Large intestine (tissue), 3 donors: ENCODE measurements around the gene ROPN1L. TPM values are rescaled to one million over a fixed set of nuclear protein-coding genes. Genes with fewer than 3 reads are reported as not detected.

Source experiments
- DNase-seq, 2 donors: peaks; one replicate each; pipeline versions ENCODE4 v3.0.0 to v3.0.0-alpha.2; 2013
- H3K27ac ChIP-seq: one replicate; pipeline ENCODE4 v1.5.1; 2013; ENCODE audit warnings: low read length
- H3K27me3 ChIP-seq: 2 replicates; pipeline ENCODE4 v1.6.1; 2013; ENCODE audit warnings: low read length; ENCODE audit not compliant: control insufficient read depth, insufficient read depth
- H3K36me3 ChIP-seq: 2 replicates; pipeline ENCODE4 v1.6.1; 2013; ENCODE audit warnings: low read length; ENCODE audit not compliant: control insufficient read depth, insufficient read depth
- H3K4me1 ChIP-seq: one replicate; pipeline ENCODE4 v1.6.1; 2013; ENCODE audit warnings: low read length; ENCODE audit not compliant: control insufficient read depth, insufficient read depth
- H3K4me3 ChIP-seq: one replicate; pipeline ENCODE4 v1.5.1; 2013; ENCODE audit warnings: low read length
- H3K9me3 ChIP-seq: one replicate; pipeline ENCODE4 v1.6.1; 2013; ENCODE audit warnings: mild to moderate bottlenecking, low read depth, low read length, moderate library complexity; ENCODE audit not compliant: control insufficient read depth
- WGBS: methylation state at CpG from one replicate; pipeline ENCODE4 v1.1.5; 2013; ENCODE audit warnings: low lambda C conversion rate; ENCODE audit not compliant: insufficient coverage; 5-methylcytosine and 5-hydroxymethylcytosine counted together
- polyA plus RNA-seq: library from polyadenylated mRNA; unstranded; fragments of 120-200 nt; gene quantifications from one replicate; pipeline ENCODE4 v1.2.1, GENCODE V29; 2013

Gene ROPN1L
- polyA plus RNA-seq, 1 donor = 0.30 TPM

- Histone ChIP-seq H3K27ac (no peak overlapping the region), H3K27me3 (no peaks in the 10 kb centered on the region), H3K9me3 (no peaks in the 10 kb centered on the region), H3K4me1 (no peaks in the 10 kb centered on the region), H3K36me3 (no peaks in the 10 kb centered on the region), H3K4me3 (no peak overlapping the region)
- no peak for DNase-seq
- no CpG with 5 or more reads among the region's 23 CpGs for WGBS
These were observed 16.2 kb downstream of the ROPN1L start for GRCh38 chr5:10457682-10458574.

- Histone ChIP-seq H3K9me3 (no peaks in the 10 kb centered on the region), H3K4me3 (no peak overlapping the region), H3K27me3 (no peaks in the 10 kb centered on the region), H3K4me1 (no peaks in the 10 kb centered on the region), H3K27ac (no peak overlapping the region), H3K36me3 (no peaks in the 10 kb centered on the region)
- no CpG with 5 or more reads among the region's 19 CpGs for WGBS
- DNase-seq = no peak
These were observed 17.7 kb downstream of the ROPN1L start for GRCh38 chr5:10459080-10460055.

- Histone ChIP-seq H3K4me3 (no peak overlapping the region), H3K36me3 (no peaks in the 10 kb centered on the region), H3K4me1 (no peaks in the 10 kb centered on the region), H3K27ac (no peak overlapping the region), H3K27me3 (no peaks in the 10 kb centered on the region), H3K9me3 (no peaks in the 10 kb centered on the region)
- no peak for DNase-seq
- no CpG with 5 or more reads among the region's 13 CpGs for WGBS
These were observed 18.7 kb downstream of the ROPN1L start for GRCh38 chr5:10460252-10460906.

- WGBS = 80% methylated on average over 1 of the region's 12 CpGs
These were observed 19.4 kb downstream of the ROPN1L start for GRCh38 chr5:10461041-10461440.

GRCh38 chr5:10461904-10462555 is 20.4 kb downstream of the ROPN1L start:
- Histone ChIP-seq H3K36me3 (no peaks in the 10 kb centered on the region), H3K9me3 (no peaks in the 10 kb centered on the region), H3K4me3 (no peak overlapping the region), H3K4me1 (no peaks in the 10 kb centered on the region), H3K27me3 (peaks cover 4% of the 10 kb centered on the region), H3K27ac (no peak overlapping the region)
- no CpG with 5 or more reads among the region's 10 CpGs for WGBS
- no peak for DNase-seq

More at GRCh38 chr5:10461041-10461440, 19.4 kb downstream of the ROPN1L start:
- peaks cover 4% of the 10 kb centered on the region for H3K27me3 ChIP-seq
- H3K27ac ChIP-seq = no peak overlapping the region
- no peaks in the 10 kb centered on the region for H3K36me3 ChIP-seq
- no peak for DNase-seq
- no peak overlapping the region for H3K4me3 ChIP-seq
- H3K4me1 ChIP-seq = no peaks in the 10 kb centered on the region
- H3K9me3 ChIP-seq = no peaks in the 10 kb centered on the region

- H3K4me1 ChIP-seq = no peaks in the 10 kb centered on the region
- no peak for DNase-seq
These were observed 21.9 kb downstream of the ROPN1L start for GRCh38 chr5:10463566-10463965.

GRCh38 chr5:10464173-10464572 is 22.5 kb downstream of the ROPN1L start:
- Histone ChIP-seq H3K4me3 (no peak overlapping the region), H3K27ac (no peak overlapping the region), H3K36me3 (no peaks in the 10 kb centered on the region), H3K27me3 (peaks cover 6% of the 10 kb centered on the region), H3K9me3 (no peaks in the 10 kb centered on the region), H3K4me1 (no peaks in the 10 kb centered on the region)
- no CpG with 5 or more reads among the region's 11 CpGs for WGBS
- no peak for DNase-seq

More at GRCh38 chr5:10463566-10463965, 21.9 kb downstream of the ROPN1L start:
- no CpG with 5 or more reads among the region's 6 CpGs for WGBS
- Histone ChIP-seq H3K36me3 (no peaks in the 10 kb centered on the region), H3K4me3 (no peak overlapping the region), H3K9me3 (no peaks in the 10 kb centered on the region), H3K27me3 (peaks cover 6% of the 10 kb centered on the region), H3K27ac (no peak overlapping the region)

GRCh38 chr5:10465726-10466125 is 24.0 kb downstream of the ROPN1L start:
- no peak for DNase-seq
- no CpG with 5 or more reads among the region's 10 CpGs for WGBS

GRCh38 chr5:10466446-10467073 is 24.9 kb downstream of the ROPN1L start:
- H3K4me3 ChIP-seq = no peak overlapping the region
- no peak overlapping the region for H3K27ac ChIP-seq
- H3K4me1 ChIP-seq = no peaks in the 10 kb centered on the region
- peaks cover 6% of the 10 kb centered on the region for H3K27me3 ChIP-seq
- no peak for DNase-seq
- WGBS = 96% methylated on average over 6 of the region's 17 CpGs
- no peaks in the 10 kb centered on the region for H3K9me3 ChIP-seq
- H3K36me3 ChIP-seq = no peaks in the 10 kb centered on the region

More at GRCh38 chr5:10465726-10466125, 24.0 kb downstream of the ROPN1L start:
- Histone ChIP-seq H3K36me3 (no peaks in the 10 kb centered on the region), H3K4me3 (no peak overlapping the region), H3K9me3 (no peaks in the 10 kb centered on the region), H3K27me3 (peaks cover 6% of the 10 kb centered on the region), H3K27ac (no peak overlapping the region), H3K4me1 (no peaks in the 10 kb centered on the region)
